Stimulated activated CD8-positive, alpha-beta memory T cell treated with anti-CD3 and anti-CD28 coated beads, Interleukin-12 subunit alpha, Interleukin-12 subunit beta, amount 100 ng/mL, for 24 hours (primary cell): Measurements from ENCODE around the gene NET1.

Experiments
- DNase-seq: peaks from one replicate; pipeline ENCODE4 v3.0.0-alpha.2; 2020; ENCODE audit errors: extremely low read depth

The NET1 gene

DNA sequence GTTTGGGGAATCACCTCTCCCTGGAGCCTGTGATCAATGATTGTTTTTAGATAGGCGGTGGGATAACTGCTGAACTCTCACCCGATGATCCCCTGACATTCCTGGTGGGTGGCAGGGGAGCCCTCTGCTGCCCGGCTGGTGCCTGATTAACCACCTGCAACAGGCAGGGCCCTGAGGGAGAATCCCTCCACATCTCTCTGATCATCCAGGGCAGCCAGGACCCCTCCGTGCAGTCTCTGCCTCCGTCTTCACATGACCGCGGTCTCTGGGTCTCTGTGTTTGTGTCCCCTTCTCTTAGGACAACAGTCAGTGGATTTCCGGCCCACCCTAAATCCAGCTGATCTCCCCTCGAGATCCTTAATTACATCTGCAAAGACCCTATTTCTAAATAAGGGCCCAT is 69.7 kb downstream of the NET1 start:
- DNase-seq, result no peak

DNA sequence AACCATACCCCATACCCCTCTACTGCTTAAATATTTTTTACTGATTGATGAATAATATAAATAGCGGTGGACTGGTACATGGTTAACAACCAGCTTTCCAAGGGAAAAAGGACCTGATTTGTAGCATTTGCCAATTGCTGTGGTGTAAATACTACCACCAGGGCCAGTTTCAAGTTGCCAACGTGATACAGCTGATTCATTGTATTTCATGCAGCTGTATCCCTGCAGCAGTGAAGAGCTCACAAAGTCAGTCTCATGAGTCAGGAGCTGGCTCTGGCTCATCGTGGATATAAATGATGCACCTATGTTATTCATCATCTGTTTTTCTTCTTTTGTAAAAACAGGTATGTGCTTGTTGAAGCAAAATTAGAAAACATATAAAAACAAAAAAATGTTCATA is 71.8 kb downstream of the NET1 start:
- no peak for DNase-seq

DNA sequence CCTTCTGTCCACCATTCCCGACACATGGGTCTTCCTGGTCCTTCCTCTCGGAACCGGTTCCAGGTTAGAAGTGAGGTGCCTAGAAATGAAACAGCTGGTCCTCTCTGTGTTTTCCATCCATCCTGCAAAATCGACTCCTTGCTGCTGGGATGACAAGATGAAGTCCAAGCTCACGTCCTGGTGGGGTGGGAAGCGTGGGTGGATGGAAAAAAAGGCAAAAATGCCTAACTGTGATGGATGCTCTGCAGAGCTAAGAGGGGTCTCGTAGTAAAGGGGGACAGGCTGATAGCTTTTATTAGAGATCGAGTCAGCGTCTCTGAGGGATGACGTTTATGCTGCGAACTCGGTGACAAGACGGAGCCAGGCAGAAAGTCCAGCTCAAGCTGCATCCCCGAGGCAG is 72.9 kb downstream of the NET1 start:
- no peak for DNase-seq

DNA sequence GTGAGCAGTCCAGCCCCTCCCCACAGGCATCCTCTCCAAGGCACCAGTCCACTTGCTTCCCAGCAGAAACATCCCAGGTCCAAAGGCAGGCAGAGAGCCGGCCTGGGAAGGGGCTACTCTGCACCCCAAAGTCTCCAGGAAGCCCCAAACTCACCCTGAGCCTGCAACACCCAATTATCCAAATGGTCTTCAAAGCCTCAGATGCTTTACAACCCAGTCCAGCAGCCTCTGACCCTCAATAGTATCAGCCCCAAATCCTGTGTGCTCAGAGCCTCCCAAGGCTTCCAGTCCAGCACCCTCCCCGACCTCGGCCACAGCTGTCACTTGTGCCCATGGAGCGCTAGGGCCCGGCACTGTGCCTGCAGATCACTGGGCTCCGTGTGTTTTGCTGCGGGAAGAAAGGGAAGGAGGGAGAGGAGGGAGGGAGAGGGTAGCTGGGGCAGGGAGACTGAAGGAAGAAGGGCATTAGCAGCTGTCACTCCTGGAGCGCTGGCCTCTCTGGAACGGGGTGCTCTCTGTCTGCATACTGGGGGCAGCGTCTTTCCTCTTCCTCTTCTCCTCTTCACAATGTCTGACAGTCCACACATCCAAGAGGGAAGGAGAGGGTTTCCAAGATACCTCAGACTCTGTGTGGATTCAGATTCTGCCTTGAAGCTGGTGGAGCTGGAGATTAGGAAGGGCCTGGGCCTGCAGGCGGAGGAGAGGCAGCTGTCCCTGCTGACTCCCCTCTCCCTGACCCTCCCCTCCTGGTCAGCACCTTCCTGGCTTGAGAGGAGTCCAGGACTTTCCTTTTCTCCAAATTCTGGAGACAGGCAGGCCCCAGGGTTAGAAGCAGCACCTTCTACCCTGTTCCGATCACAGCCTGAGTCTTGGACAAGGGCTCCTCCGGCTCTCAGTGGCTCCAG is 73.8 kb downstream of the NET1 start:
- DNase-seq, result no peak

DNA sequence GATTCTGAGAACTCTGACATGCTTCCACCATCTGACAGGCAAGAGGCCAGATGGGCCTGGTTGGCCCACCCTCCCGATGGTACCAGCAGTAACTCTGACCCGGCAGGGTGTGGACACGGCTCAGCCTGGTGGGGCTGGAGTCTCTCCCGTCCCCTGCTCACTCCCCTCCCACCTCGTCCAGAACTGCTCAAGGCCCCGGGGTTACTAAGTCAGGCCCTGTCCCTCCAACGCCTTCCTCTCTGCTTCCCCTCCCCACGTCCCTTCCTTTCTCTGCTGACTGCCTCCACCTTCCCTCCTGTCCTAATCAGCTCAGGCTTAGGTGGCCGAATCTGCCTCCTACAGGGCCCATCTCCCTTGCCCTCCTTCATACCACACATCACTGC is 74.5 kb downstream of the NET1 start:
- no peak for DNase-seq

DNA sequence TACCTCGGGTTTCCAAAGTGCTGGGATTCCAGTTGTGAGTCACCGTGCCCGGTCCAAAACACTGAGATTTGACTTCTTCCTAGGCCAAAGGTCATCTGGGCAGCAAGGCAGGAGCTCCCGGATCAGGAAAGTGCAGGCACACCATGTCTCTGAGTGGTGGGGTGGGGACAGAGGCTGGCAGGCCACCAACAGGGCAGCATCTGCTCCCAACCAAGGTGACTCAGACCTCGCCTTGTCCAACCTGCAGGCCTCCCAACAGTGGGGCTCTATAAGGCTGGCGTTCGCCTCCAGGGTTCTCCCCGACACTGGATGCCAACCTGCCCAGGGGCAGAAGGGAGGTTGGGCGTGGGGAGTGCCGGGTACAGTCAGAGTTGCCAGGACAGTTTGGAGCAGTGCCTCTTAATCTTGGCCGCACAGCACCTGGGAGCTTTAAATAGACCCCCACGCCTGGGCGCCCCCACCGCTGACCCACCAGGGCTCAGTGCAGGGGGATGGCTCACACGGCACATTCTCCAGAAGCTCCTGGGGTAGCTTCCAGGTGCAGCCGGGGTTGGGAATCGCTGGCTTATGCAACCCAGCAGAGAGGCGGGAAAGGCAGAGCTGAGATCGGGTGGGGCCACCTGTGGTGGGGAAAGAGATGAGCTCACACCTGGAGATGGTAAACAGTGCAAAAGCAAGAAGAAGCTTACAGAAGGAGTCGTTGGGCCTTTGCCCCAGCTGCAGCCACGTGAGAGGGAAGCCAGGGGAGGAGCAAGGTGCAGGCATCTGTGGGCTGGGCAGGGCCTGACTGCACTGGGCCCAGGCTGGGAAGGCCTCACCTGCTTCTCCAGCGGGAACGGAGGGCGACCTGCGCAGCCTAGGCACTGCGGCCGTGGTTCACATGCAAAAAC is 76.2 kb downstream of the NET1 start:
- DNase-seq, result no peak

DNA sequence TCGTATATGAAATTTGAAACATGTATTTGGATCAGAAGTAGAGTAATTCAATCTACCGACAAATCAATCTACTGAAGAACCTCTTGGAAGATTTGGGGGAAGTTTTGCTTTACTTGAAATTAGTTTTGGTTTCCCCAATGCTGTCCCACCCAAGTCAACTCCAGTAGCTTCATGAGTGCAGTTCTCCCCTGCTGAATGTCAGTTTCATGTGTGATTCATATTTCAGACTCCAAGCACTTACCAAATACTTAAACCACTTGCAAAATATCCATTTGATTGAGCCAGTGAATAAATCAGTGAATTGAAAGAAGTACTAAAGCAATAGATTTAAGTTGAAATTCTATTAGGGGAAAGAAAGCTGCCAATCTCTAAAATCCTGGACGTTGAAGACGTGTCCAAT is 77.7 kb downstream of the NET1 start:
- no peak for DNase-seq

DNA sequence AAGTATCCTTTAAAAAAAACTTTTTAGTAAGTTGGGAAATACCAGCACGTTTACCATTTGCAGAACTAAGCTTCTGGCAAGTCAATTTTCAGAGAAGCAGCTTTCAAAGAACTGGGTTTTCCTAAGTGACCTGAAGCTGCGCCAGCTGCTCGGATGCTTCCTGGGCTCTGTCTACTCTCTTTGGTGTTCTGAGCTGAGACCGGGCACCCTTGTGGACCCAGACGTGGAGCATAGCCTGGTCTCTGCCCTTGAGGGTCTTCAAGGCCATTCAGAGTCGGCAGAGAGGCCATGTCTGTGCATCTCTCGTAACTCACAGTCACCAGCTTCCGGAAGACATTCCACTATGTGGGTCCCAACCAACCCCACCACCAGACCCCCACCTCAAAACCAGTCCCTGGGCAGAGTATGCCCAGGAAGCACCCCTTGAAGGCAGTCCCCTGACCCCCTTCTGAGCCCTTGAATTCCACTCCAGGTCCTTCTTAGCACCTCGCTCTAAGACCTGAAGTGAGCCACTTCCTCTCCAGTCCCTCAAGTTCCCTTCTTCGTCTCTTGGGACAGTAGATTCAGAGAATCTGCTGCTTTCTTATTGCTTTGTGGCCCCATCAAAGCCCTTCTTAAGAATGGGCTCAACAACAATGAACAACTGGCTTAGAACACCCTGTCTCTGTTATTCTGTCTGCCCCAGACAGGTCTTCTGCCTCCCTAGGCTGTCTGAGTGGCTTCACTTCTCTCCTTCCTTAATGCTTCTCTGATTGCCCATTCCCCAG is 78.5 kb downstream of the NET1 start:
- DNase-seq, result no peak

DNA sequence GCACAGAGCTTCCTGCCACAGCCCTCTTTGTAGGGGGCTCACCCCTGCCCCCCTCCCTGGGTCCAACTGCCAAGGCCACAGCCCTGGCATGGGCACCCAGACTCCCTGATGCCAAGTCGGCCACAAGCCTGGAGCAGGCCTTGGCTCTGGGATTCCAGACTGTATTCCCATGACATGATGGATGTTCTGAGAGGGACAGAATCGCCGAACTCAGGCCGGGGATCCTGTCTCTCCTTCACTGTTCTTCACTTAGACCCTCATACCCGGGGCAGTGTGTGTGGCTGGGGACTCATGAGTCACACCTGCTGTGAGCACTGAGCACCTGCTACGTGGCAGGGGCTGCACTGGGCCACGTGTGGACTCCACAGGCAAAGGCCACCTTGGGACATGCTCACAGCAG is 79.1 kb downstream of the NET1 start:
- DNase-seq, result no peak

DNA sequence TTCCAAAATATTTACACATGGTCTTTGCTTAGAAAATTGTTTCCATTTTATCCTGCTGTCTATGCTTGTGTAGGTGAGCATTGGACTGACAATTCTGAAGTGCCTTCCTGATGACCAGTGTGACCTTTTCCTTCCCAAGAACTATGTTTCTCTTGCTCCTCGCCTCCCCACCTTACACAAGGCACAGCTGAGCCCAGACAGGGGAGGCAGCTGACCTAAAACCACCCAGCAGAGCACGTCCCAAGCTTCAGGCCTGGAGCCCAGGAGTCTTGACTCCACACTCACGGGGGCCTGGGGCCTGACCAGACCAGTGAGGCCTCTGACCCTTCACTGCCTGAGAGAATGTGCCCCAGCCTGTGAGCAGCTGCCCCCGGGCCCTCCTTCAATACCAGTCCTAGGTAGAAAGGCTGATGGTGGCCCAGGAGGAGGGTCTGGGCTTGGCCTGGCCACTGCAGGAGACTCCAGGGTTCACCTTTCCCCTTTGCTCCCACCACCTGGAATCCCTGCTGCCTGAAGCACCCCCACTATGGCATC is 80.0 kb downstream of the NET1 start:
- DNase-seq, result no peak

DNA sequence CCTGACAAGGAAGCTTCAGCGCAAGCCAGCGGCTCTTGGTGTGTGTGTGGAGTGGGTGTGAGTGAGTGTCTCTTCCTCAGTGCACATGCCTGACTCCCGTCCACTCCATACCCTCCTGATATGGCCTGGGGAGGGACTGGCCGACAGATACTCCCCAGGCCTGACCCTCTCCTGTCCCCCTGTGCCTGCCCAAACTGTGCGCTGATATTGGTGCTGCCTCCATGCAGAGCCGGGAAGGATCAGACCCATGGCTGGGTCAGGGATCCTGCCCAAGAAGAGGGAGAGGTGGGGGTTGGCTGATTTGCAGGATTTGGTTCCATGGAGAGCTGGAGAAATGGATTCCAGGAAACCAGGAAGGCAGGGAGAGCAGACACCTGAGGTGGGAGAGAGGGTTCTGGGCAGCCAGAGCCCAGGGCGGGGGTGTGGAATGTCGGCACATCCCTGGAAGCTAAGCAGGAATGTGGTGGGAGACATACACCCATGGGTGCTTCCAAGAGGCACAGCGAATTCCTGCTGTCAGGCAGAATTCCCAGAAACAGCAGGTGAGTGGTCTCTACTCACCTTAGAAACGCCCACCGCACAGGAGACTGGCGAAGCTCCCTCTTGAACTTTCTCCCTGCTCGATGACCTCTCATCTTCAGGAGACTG is 80.7 kb downstream of the NET1 start:
- DNase-seq, result no peak

DNA sequence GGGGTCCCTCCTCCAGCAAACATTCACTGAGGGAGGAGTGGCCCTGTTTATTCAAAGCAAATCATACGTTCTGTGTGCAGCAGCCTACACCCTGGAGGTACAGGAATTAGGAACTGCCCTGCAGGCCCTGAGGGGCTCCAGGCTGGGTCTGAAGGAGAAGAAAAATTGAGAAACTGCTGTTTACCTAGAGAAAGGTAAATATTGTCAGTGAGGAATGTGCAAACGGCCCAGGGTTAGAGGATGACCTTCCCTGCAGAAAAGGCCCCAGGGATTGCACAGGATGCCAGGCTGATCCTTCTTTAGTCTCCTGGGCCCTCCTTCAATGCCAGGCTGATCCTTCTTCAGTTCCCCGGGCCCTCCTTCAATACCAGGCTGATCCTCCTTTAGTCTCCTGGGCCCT is 81.3 kb downstream of the NET1 start:
- no peak for DNase-seq

DNA sequence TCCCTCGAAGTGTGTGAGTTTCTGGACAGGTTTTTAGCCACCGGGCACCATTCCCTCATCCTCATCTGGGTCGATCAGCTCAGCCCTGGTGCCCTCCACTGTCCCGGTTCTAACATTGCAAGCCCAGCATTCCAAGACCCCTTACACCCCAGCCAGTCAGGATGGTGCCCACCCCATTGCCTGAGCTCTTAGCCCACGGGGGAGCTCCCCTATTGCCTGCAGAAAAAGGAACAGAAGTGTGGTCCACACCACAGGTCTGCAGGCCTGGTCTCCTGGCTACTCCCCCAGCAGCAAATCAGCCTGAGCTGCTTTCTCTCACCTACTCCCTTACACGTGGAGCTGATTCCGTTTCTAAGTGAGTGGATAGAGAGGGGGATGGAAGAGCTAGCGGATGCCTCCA is 82.3 kb downstream of the NET1 start:
- DNase-seq, result no peak

DNA sequence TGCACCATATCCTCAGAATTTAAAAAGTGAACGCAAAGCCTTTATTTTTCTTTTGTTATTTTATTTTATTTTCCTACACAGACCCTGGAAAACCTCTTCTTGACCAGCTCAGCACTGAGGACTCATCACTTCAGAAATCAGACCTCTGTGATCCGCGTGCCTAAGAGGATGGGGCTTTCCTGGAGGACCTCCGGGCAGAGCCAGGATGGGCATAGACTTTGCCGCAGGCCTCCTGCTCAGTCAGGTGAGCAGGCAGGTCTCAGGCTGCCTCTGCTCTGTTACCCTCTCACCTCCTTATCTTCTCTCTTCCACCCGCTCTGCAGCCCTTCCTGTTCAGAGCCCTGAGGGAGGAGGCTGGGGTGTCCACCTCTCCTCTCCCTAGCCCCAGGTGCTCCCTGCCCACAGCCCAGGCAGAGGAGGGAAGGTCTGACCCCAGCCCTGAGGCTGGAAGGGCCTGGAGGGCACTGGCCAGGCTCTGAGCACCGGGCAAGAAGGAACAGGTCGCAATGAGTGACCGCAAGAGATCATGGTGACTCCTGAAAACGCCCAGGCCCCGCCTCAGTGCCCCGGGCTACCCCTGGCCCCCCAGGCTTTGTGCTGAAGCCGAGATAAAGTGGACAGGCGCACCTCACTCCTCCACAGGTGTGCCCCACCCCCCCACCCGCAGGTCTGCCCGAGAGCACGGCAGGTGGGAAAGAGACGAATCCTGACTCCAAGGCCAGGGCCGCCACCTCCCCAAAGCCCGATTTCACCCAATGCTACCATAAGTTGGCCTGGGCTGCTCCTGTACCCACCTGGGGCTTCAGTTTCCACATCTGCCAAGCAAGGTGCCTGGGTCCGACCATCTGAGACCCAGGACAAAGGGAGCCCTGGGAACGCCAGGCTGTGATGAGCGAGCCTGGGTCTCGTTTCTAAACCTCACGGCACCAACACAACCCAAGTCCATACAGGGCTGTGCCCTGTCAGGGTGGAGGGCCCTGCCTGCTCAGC is 84.2 kb downstream of the NET1 start:
- no peak for DNase-seq

DNA sequence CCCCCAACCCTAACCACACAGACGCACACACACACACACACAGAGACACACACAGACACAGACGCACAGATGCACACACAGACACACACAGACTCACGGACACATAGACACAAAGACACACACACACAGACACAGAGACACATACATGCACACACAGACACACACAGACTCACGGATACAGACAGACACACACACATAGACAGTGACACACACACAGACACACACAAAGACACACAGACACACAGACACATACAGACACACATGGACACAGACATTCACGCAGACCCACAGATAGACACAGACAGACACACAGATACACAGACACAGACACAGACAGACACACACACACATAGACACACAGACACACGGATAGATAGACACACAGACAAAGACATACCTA is 84.9 kb downstream of the NET1 start:
- no peak for DNase-seq

DNA sequence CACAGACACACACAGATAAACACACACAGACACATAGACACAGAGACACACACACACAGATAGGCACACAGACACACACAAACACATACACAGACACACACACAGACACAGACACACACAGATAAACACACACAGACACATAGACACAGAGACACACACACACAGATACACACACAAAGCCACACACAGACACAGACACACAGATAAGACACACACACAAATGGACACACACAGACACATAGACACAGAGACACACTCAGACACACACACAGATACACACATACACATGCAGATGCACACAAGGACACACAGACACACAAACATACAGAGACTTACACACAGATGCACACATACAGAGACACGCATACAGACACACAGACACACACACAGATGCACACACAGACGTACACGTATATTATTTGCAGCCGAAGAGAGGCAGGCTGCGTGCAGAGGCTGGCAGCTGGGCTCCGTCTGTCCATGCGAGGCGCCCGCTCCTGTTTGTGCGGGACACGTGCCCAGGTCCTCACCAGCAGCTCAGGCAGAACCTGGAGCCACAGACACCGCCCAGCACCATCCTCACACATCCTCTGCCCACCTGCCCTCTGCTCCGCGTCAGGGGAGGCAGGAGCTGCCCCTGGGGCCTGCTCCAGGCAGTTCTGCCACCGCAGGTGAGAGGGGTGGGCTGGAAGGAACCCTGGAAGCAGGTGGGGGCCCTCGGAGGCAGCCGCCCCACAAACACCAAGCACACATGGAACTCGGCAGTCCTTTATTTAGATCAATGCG is 85.8 kb downstream of the NET1 start:
- DNase-seq, result no peak

DNA sequence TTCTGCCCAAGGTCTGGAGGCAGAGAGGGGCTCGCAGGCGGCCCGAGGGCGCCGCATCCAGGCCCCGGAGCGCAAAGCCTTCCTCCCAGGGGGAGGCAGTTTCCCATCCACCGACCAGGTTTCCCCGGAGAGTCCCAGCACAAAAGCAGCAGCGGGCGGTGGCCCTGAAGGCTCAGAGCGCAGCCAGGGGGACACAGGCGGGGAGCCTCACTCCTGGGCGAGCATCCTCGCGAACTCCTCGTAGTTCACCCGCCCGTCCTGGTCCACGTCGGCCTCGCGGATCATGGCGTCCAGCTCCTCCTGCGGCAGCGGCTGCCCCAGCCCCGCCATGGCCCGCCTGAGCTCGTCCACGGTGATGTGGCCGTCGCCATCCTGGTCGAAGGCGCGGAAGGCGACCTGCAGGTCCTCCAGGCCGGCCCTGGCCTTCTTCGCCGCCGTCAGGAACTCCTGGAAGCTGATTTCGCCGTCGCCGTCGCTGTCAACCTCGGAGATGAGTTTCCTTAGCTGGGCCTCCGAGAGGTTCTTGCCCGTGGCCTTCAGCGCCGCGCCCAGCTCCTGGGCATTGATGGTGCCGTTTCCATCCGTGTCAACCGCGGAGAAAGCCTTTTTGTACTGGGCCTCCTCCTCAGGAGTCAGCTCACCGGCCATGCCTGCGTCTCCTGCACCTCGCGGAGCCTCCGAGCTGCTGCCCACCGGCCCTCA is 86.6 kb downstream of the NET1 start:
- DNase-seq, result no peak

DNA sequence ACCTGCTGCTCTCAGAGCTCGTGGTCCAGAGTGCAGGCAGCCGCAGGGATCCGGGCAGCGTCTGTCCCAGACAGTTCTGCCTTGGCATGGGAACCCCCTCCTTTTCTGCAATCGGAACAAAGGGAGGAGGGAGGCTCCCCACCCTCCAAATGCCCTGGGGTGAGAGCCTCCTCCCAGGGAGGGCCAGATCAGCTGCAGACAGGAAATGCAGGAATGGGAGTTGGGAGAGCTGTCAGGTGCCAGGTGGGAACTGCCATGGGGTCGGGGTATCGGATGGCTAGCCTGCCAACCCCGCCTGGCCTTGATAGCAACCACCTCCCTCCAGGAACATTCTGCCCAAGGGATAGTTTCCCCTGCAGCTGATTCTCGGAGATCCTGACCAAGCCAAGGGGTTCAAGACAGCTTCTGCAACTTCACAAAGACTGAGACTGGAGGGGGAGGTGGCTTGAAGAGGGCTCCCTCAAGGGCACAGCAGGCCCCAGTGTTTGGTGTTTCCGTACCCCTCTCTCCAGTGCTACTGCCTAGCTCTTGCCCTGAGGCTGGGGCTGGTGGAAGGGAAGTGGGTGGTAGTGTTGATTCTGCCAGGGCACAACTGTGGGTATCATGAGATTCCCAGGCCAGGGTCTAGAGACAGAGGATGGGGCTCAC is 87.3 kb downstream of the NET1 start, which contains the start of gene CALML5:
Gene CALML5 (minus strand): TSS at position 78 of the 648 bp plus-strand sequence. CDS start 132 bp downstream, outside the sequence.
- no peak for DNase-seq
